ENCODE data around the gene RXRG.

Gene RXRG

DNA sequence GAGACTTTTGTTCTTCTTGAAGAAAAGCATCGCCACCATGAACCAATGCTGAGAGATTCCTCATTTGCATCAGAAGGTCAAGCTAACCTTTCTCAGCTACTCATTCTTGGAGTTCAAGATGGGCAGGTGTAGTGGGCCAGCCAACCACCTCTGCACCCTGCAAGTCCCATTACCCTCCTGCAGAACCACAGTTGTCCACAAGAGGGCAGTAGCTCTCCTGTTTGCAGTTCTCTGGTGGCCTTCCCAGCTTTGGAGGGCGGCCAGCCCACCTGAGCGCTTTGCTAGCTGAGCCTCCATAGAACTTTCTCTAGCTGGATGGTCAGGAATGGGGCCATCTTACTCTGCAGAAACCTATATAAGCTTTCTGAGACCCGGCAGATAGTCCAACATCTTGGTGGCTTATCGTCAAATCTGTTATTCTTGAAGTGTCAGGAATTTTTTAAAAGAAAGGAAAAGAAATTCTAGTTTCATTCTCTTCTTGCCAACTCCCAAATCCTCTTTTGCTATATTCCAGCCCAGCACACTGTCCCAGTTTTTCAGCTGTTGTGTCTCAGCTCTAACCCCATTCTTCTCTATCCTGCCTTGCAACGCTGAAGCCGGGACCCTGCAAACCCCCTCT, 77.4 kb downstream of the RXRG start:
- DNase-seq (ENCODE audit: low read depth) = peak; percentile 49

DNA sequence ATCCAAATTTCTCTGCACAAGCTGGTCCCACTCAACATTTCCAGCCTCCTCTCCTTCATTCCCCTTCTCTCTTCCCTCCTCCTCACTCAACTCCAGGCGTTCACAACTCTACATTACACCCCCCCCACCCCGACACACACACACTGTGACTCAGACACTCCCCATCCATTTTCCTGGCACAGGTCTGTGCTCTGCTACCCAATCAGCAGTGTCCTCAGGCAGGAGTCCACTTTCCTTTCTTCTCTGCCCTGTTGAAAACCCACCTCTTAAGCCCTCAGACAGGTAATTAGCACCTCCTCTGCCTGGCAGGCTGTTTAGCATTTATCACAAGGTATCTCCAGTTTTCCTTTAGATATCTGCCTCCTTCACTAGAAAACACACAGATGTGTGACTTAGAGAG, 79.6 kb downstream of the RXRG start:
- no peak for DNase-seq (ENCODE audit: low read depth)

DNA sequence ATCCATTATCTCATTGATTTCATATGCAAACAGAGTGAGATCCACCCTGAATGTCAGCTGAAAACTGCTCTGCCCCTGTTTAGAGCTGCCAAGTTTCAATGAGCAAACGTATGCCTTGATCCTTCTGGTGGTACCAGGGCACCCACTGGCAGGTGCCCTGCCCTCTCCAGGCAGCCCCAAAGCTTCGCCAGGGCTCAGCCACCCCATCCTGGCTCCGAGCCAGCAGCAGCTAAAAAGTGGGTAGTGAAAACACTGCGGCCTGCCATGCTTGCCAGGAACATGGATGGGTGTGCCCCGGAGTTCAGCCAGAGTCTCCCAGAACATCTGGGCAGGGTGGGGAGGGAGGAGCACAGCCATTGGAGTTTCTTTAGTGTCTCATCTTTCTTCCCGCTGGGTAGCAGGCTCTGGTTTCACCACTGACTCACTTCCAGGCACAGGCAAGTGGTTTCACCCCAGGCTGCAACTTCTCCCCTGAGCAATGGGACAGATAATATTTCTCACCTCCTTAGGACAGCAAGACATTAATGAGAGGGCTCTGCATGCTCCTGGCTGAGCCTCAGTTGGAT, 80.3 kb downstream of the RXRG start:
- peak; percentile 65 for DNase-seq (ENCODE audit: low read depth)

DNA sequence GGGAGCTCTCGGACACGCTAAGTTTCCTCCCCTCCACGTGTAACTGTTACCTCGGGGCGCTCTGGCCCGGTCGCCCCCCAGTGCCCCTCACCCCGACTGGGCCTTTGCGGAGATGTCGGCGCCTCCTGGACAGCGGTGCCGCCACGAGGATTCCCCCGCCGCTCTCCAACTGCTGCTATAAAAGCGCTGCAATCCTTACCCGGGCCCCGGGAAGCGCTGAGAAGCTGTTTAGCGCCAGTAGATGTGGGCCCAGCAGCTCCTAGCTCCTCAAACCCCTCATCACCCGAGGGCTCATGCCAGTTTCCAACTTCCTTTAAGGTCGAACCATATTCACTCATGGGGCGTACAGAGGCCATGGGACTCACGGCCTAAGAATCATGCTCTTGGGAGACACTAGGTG, 88.0 kb downstream of the RXRG start:
- no peak for DNase-seq (ENCODE audit: low read depth)

DNA sequence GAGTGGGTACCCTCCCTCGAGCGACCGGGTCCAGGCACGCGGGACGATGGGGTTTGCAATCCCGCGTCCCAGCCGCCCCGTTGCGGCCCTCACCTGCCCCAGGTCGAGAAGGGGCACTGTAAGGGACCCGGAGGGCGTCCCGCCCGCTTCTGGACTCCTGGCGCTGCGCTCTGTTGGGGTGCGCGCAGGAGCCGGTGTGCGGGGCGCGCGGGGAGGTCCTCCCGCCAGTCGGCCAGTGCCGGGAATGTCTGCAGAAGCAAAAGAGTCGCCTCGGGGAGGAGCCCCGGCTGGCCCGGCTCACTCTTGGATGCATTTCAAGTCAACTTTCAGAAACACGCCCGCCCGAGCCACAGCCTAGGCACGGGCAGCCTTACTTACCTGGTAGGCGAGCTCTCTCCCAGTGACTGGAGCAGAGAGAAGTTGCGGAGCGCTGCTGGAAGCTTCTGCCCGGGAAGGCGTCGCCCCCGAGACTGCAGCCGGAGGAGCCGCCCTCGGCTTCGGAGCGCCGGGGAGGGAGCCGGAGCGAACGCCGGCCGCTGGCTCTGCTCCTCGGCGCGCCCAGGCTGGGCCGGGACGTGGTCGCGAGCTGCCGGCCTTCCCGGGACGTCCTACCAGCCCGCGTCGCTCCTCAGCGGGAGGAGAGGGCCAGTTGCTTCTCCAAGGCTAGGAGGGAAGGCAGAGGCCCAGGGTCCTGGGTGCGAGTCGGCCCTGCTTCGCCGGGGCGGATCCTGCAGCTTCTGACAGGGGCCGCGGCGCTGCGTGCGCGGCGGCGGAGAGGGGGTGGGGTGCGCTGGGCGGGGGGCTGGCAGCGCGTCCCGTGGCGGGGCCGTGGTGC, 88.7 kb downstream of the RXRG start, which contains the start of gene LMX1A:
Gene LMX1A (minus strand): TSS at position 739 of the 835 bp plus-strand sequence. CDS start 1,156 bp downstream, outside the sequence.
- no peak for DNase-seq (ENCODE audit: low read depth)

DNA sequence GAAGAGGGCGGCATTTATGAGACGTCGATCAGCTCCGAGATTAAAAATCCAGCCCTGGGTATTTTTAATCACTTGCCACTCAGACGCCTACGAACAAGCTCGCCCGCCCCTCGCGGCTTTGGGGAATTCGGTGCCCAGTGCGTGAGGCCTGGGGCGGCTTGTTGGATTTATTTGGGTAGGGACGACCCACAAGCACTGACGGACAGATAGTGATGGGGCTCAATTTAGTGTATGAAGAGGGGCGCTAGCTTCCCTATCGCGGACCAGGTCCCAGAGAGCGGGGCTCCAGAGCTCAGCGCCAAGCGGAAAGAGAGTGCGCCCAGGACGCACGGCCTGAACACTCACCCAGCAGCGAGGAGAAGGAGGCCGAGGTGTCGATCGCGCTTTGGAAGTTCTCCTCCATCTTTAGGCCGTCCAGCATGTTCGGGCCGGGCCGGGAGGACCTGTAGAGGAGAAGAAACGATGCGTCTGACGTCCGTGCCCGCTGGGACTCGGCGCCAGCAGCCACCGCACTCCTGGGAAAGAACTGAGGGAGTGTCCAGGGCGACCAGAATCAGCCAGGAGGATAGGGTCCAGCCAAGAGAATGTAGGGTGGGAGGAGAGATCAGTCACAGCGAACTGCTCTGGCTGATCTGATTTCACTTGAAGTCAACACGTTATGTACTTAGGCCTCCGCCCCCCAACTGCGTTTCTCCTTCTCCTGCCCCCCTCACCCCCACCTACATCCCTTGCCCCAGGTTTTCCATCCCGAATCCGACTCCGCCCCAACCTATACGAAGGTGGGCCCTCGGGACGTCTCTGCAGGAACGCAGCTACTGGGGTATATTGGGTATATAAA, 89.6 kb downstream of the RXRG start:
- DNase-seq (ENCODE audit: low read depth) = no peak

DNA sequence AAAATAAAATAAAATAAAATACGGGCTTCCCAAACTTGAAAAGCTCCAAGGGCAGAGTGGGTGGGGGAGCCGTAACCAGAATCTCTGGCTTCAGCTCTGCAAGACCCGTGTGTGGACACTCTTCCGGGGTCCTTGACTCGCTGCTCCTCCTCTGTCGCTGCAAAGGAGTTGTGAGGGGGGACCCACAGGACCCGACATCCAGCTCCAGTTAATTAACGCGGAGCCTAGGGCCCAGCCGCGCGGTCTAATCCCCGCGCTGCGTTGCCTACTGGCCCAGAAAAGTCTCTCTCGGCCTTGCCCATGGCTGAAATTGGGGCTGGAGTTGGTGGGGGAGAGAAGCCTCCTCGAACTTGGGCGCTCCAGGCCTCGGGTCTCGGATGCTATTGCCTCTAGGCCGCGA, 90.2 kb downstream of the RXRG start:
- no peak for DNase-seq (ENCODE audit: low read depth)

DNA sequence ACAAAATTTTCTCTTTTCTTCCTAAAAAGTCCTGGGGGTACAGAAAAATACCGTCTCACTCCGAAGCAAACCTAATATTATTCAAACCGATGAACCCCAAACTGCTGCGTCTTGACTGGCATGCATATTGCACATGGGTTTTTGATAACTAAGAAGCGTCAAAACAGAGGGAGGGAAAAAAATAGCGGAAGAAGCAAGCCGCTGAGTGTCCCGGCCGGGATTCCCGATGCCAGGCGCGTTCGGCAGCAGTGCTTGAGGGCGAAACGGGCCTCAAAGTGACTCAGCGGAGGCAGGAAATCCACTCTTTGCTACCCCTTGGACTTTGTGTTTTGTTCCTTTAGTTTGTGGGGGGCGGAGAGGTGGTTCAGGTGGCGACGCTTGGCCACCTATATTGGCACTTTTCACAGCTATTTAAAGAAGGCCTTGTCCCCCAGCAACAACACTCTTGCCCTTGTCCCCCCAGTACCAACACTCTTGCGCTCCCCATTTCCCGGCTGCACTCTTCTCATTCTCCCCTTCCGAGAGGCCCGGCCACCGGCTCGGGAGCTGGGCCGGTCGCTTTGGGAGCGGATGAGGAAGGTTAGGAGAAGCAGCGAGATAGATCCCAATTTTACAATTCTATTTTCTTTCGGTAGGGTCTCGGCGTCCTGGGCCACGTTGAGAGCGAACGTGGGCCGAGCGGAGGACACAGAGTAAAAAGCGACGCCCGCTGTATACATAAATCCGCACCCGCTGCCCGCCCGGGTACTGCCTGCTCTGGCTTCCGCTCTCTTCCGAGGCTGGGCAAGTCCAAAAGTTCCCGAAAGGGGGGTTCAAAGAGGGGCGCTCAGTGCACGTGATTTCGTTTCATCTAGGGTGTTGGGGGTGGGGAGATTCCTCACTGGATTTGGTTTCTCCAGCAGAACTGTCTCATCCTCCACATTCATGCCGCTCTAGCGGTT, 90.9 kb downstream of the RXRG start:
- no peak for DNase-seq (ENCODE audit: low read depth)

DNA sequence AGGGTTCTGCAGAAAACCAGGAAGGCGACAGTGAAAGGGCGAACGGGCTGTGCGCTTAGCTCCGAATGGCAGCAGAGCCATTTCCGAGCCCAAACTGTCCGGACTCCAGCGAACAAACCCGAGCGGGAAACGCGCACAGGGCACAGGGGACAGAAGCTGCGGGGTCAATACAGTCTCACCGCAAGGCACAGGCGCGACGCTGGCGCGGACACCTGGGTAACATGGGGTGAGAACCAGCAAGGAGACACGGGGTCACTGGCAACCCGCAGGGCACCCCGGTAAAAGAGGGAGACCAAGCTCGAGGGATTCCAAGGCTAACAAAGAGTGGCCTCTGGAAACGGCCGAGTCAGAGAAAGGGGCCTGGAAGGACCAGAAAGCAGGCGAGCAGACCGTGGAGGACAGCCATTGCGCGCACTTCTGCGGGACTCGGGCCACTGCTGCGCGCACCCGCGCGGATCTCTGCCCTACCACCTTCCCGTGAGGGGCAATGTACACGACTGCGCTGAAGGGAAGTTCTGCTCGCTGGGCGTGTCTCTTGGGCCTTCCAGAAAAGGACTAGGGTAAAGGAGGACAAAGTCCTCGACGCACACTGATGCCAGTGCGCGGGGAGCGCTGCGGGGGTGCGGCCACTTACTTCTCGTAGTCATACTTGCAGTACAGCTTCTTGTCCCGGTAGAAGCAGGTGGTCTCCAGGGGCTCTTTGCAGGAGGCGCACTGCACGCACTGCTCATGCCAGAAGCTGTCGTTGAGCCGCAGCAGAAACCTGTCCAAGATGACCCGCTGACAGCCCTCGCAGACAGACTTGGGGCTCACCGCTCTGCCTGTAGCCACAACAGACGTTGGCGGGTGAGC, 92.3 kb downstream of the RXRG start:
- DNase-seq (ENCODE audit: low read depth) = no peak

DNA sequence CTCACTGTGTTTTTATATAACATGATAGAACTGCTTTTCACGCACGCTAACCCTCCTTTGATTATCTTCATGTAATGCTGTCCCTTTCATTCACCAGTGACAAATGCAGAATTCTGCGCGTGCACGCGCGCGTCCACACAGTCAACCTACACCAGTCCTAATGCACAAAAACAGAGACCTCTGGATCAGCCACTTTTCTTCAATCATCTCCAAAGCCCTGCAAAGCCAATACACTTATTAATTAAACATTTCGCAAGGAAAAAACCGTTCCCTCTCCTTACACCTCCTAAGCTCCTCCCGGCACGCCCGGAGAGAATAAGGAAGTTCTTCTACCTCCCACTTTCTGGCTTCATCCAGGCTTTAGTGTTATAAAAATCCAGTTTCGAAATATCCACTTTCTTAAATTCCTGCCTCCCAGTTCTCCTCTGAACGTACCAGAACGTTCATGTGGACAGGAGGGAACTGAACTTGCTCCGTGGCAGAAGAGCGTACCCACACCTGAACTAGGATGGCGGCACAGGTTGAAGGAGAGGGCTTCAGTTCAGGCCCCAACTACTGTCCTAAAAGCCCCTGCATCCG, 93.0 kb downstream of the RXRG start:
- DNase-seq (ENCODE audit: low read depth) = no peak
